ENCODE results near the gene PLAGL2.
A peak's percentile ranks its signal among the peaks of the same experiment; 100 is the strongest.

Gene PLAGL2

DNA sequence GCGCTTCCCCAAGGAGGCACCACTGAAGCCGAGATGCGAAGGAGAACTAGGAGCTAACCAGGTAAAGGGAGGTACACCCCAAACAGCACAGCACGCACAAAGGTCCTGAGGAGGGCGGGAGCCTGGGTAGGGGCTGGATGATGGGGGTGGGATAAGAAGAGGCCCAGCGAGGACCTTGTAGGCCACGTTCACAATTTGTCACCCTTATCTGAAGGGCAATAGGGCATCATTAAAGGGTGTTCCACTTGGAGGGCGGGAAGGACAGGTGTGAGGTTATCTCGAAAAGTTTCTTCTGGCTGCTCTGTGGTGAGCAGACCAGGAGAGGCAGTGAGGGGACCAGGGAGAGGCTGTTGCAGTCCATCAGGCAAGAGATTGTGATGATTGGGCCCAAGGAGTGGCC, 25.7 kb upstream of the PLAGL2 start:
- H3K9me3 ChIP-seq (ENCODE audit: control insufficient read depth, insufficient read depth, low read length) = no peaks in the 10 kb centered on the region
- no peaks in the 10 kb centered on the region for H3K9me2 ChIP-seq (replicated peaks; ENCODE audit: control insufficient read depth, low read length)
- no peaks in the 10 kb centered on the region for H3K27me3 ChIP-seq (ENCODE audit: control insufficient read depth, low read length)
- H4K20me1 ChIP-seq (ENCODE audit: control insufficient read depth, insufficient read depth, low read depth, low read length) = no peaks in the 10 kb centered on the region
- no peak overlapping the region for H3K4me2 ChIP-seq (ENCODE audit: low read length)
- H3F3A ChIP-seq (ENCODE audit: control insufficient read depth, insufficient read depth) = peaks cover 10% of the 10 kb centered on the region
- H3K36me3 ChIP-seq (ENCODE audit: control insufficient read depth, low read length) = peaks cover 79% of the 10 kb centered on the region
- H3K27ac ChIP-seq (ENCODE audit: low read depth, low read length) = no peak overlapping the region
- TF ChIP-seq, protein P1, sequence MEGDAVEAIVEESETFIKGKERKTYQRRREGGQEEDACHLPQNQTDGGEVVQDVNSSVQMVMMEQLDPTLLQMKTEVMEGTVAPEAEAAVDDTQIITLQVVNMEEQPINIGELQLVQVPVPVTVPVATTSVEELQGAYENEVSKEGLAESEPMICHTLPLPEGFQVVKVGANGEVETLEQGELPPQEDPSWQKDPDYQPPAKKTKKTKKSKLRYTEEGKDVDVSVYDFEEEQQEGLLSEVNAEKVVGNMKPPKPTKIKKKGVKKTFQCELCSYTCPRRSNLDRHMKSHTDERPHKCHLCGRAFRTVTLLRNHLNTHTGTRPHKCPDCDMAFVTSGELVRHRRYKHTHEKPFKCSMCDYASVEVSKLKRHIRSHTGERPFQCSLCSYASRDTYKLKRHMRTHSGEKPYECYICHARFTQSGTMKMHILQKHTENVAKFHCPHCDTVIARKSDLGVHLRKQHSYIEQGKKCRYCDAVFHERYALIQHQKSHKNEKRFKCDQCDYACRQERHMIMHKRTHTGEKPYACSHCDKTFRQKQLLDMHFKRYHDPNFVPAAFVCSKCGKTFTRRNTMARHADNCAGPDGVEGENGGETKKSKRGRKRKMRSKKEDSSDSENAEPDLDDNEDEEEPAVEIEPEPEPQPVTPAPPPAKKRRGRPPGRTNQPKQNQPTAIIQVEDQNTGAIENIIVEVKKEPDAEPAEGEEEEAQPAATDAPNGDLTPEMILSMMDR (IDR thresholded peaks at IDR 0.05; ENCODE audit: low read depth, low read length, poor library complexity, severe bottlenecking) = no peak
- no peak for TF ChIP-seq EZH2phosphoT487 (IDR thresholded peaks at IDR 0.05; ENCODE audit: borderline replicate concordance, low read length)
- H3K4me3 ChIP-seq (ENCODE audit: low read length) = no peak overlapping the region
- peaks cover 15% of the 10 kb centered on the region for H3K4me1 ChIP-seq (ENCODE audit: control insufficient read depth, low read length)
- no peaks in the 10 kb centered on the region for H3K79me2 ChIP-seq (ENCODE audit: control insufficient read depth, low read length)

DNA sequence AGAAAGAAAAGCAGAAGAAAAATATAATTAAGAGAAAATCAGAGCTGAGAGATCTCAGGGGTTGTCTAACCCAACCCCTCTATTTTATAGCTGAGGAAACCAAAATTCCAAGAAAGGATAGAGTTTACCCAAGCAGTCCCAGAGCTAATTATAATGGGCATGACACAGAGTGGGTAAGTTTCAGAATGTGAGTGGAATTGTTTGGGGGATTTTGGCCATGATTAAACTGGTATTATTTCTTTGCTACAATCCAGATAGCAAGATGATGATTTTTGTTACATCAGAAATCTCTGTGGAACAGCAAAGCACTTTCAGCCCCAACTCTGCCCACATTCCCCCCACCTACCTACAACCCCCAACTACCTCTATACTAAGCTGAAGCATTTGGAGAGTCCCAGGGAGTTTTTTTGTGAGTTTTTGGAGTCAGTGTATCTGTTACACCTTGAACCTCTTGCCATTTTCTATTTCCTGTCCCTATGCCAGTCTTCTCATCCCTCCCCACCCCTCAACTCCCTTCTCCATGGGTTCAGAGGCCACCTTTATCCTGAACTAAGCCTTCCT, 24.9 kb upstream of the PLAGL2 start:
- Histone ChIP-seq H3K4me2 (ENCODE audit: low read length) (peak overlapping the region; percentile 42; the same call in 1 of the 2 replicates), H3K79me2 (ENCODE audit: control insufficient read depth, low read length) (no peaks in the 10 kb centered on the region), H3K27me3 (ENCODE audit: control insufficient read depth, low read length) (no peaks in the 10 kb centered on the region), H3K9me3 (ENCODE audit: control insufficient read depth, insufficient read depth, low read length) (no peaks in the 10 kb centered on the region), H3F3A (ENCODE audit: control insufficient read depth, insufficient read depth) (peaks cover 6% of the 10 kb centered on the region), H3K27ac (ENCODE audit: low read depth, low read length) (peak overlapping the region; percentile 30; the same call in 1 of the 2 replicates), H3K9me2 (replicated peaks; ENCODE audit: control insufficient read depth, low read length) (no peaks in the 10 kb centered on the region), H4K20me1 (ENCODE audit: control insufficient read depth, insufficient read depth, low read depth, low read length) (no peaks in the 10 kb centered on the region), H3K4me3 (ENCODE audit: low read length) (no peak overlapping the region), H3K4me1 (ENCODE audit: control insufficient read depth, low read length) (peaks cover 15% of the 10 kb centered on the region), H3K36me3 (ENCODE audit: control insufficient read depth, low read length) (peaks cover 86% of the 10 kb centered on the region)
- TF ChIP-seq, protein P1 (IDR thresholded peaks at IDR 0.05; ENCODE audit: low read depth, low read length, poor library complexity, severe bottlenecking) = no peak
- TF ChIP-seq EZH2phosphoT487 (IDR thresholded peaks at IDR 0.05; ENCODE audit: borderline replicate concordance, low read length) = no peak

DNA sequence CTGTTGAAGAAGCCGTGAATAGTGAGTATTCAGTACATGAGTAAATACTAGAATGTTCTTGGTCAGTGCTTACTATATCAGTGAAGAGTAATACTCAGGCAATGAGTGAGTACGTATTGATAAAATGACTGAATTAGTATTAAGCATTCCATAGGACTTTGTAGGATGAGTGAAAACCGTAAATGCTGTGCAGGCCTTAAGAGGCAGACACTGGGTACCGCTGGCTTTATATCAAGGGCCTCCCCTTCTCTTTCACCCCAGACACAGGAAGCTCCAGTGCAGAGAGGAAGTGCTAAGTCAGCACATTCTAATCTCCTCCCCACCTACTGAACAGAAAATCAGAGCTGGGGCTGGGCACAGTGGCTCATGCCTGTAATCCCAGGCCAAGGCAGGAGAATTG, 24.3 kb upstream of the PLAGL2 start:
- H3F3A ChIP-seq (ENCODE audit: control insufficient read depth, insufficient read depth) = peaks cover 6% of the 10 kb centered on the region
- no peaks in the 10 kb centered on the region for H4K20me1 ChIP-seq (ENCODE audit: control insufficient read depth, insufficient read depth, low read depth, low read length)
- H3K4me3 ChIP-seq (ENCODE audit: low read length) = no peak overlapping the region
- H3K79me2 ChIP-seq (ENCODE audit: control insufficient read depth, low read length) = no peaks in the 10 kb centered on the region
- H3K9me3 ChIP-seq (ENCODE audit: control insufficient read depth, insufficient read depth, low read length) = no peaks in the 10 kb centered on the region
- no peaks in the 10 kb centered on the region for H3K9me2 ChIP-seq (replicated peaks; ENCODE audit: control insufficient read depth, low read length)
- peaks cover 86% of the 10 kb centered on the region for H3K36me3 ChIP-seq (ENCODE audit: control insufficient read depth, low read length)
- H3K27me3 ChIP-seq (ENCODE audit: control insufficient read depth, low read length) = no peaks in the 10 kb centered on the region
- H3K4me1 ChIP-seq (ENCODE audit: control insufficient read depth, low read length) = peaks cover 15% of the 10 kb centered on the region
- peak overlapping the region; percentile 42 for H3K4me2 ChIP-seq (ENCODE audit: low read length)
- TF ChIP-seq, protein P1 (IDR thresholded peaks at IDR 0.05; ENCODE audit: low read depth, low read length, poor library complexity, severe bottlenecking) = no peak
- TF ChIP-seq EZH2phosphoT487 (IDR thresholded peaks at IDR 0.05; ENCODE audit: borderline replicate concordance, low read length) = no peak
- peak overlapping the region; percentile 30 for H3K27ac ChIP-seq (ENCODE audit: low read depth, low read length)

Measured in DOHH2 (cell line).